GM19463 (cell line): ENCODE measurements around the gene DOC2A.

ENCODE experiments used
- ATAC-seq: cut with Tn5 transposase; IDR thresholded peaks from one replicate; pipeline ENCODE4 v1.9.1; 2021; ENCODE audit warnings: mild to moderate bottlenecking, moderate library complexity; ENCODE audit not compliant: unreplicated experiment

DOC2A gene

GRCh38 chr16:29990034-29990433 lies 20.8 kb downstream of the DOC2A start:
- no peak for ATAC-seq

DNA sequence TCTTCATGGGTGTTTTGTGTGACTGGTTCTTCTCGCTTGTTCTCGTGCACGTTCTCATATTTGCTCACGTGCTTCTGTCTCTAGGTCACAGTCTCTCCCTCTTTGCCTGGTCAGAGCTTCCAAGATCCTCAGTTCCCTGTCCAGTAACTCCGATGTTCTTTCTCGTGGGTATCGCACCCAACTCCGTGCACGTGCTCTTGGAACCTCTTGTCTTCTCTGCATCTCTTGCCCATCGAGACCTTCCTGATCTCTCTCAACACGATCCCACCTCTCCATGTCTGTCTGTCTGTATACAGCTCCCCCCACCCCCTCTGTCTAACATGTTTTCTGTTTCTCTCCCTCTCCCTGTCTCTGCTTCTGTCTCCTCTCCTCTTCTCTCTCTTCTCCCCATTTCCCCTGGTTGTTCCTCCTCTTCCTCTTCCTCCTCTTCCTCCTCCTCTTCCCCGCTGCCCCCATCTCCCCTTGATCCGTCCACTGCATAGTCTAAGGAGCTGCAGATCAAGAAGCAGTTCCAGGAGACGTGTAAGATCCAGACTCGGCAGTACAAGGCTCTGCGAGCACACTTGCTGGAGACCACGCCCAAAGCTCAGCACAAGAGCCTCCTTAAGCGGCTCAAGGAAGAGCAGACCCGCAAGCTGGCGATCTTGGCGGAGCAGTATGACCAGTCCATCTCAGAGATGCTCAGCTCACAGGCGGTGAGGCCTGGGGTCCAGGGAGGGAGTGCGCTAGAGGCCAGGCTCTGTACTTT lies 21.5 kb downstream of the DOC2A start:
- no peak for ATAC-seq

DNA sequence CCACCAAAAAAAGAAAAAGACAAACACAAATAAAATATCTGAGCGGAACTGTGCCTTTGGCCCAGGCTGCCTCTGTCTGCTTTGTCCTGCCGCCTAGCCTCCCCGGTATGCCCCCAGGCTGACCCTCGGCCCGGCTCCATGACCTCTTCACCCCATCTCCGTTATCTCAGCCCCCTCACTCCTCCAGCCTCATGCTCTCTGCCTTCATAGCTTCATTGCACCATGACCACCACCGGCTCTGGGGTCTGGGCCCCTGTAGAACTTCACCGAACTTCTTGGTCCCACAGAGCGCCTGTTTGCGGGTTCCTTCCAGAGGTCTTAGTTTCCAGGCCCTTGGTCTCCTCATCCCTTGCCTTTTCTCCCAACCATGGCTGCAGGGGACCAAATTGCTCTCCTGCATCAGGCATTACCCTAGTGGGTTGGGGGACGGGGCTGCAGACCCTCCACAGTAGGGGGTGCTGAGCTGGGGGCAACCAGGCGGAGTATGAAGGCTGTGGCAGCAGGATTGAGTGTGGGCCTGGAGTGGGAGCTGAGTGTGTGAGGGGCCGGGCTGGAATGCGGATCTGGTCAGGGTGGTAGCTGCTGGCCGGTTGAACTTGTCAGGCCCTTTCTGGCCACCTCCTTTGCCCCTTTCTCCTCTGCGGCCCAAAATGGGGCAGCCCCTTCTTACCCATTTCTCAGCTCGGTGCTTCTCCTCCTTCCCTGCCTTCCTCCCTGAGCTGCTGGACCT lies 22.3 kb downstream of the DOC2A start:
- ATAC-seq = no peak

- no peak for ATAC-seq
These were observed 23.3 kb downstream of the DOC2A start for GRCh38 chr16:29987371-29988085.

DNA sequence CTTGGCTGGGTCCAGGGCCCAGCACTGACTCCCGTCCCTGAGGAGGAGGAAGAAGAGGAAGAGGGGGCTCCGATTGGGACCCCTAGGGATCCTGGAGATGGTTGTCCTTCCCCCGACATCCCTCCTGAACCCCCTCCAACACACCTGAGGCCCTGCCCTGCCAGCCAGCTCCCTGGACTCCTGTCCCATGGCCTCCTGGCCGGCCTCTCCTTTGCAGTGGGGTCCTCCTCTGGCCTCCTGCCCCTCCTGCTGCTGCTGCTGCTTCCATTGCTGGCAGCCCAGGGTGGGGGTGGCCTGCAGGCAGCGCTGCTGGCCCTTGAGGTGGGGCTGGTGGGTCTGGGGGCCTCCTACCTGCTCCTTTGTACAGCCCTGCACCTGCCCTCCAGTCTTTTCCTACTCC lies 23.9 kb downstream of the DOC2A start:
- no peak for ATAC-seq

GRCh38 chr16:29986231-29986630 lies 24.6 kb downstream of the DOC2A start:
- ATAC-seq = no peak

- no peak for ATAC-seq
These were observed 25.5 kb downstream of the DOC2A start for GRCh38 chr16:29985271-29985811.

- ATAC-seq = no peak
These were observed 26.1 kb downstream of the DOC2A start for GRCh38 chr16:29984764-29985147.

DNA sequence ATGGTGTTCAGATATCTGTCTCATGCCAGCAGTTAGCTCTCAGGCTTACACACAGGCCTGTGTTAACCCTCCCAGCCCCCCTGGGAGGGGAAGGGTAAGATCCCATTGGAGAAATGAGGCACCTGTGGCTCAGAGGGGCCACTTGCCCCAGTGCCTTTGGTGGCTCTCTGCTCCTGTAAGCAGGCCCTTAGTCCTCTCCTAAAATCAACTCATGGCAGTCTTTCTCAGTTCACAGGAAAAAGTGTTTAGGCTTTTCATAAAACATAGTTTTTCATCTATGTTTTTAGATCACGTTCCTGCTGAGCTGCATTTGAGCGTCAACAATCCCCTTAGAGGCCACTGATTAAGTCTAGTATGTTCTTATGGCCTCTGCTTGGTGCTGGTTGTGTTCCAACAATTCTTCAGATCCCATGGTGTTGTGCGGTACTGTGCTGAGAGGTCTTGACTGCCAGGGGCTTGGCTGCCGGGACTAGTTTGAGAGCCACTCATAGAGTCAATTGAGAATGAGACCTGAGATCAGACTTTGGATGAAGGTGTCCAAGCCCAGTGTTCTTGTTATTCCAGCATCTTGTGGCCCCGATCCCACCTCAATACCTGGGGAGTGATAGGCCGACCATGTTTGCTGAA lies 26.6 kb downstream of the DOC2A start:
- ATAC-seq = no peak

- no peak for ATAC-seq
These were observed 27.2 kb downstream of the DOC2A start for GRCh38 chr16:29983420-29984136.

GRCh38 chr16:29982560-29983419 lies 28.0 kb downstream of the DOC2A start:
- ATAC-seq = no peak

DNA sequence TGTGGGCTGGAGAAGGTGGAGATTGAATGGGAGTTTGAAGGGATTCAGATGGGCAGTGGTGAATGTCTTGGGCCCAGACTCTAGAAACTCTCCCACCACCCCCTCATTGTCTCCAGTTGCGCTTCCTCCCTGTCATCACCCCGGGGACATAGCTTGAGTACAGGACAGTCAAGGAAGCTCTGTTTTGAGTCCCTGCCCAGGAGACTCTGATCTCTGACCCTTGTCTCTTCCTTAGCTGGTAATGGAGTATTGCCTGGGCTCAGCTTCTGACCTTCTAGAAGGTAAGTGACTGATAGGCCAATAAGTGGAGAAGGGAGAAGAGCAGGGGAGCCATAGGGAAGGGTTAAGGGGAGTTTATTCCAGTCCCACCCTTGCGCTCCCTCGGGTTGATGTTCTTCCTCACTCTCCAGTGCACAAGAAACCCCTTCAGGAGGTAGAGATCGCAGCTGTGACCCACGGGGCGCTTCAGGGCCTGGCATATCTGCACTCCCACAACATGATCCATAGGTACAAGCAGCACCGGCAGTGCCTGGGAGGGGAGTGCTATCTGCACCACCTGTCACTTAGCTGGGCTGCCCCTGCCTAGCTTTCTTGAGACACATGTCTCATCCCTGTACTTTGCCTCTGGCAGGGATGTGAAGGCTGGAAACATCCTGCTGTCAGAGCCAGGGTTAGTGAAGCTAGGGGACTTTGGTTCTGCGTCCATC lies 32.1 kb downstream of the DOC2A start:
- no peak for ATAC-seq

GRCh38 chr16:29978081-29978480 lies 32.7 kb downstream of the DOC2A start:
- no peak for ATAC-seq

GRCh38 chr16:29977063-29977825 lies 33.6 kb downstream of the DOC2A start:
- ATAC-seq = no peak

- no peak for ATAC-seq
These were observed 34.9 kb downstream of the DOC2A start for GRCh38 chr16:29975811-29976511.

GRCh38 chr16:29975134-29975538 lies 35.7 kb downstream of the DOC2A start:
- ATAC-seq = no peak

DNA sequence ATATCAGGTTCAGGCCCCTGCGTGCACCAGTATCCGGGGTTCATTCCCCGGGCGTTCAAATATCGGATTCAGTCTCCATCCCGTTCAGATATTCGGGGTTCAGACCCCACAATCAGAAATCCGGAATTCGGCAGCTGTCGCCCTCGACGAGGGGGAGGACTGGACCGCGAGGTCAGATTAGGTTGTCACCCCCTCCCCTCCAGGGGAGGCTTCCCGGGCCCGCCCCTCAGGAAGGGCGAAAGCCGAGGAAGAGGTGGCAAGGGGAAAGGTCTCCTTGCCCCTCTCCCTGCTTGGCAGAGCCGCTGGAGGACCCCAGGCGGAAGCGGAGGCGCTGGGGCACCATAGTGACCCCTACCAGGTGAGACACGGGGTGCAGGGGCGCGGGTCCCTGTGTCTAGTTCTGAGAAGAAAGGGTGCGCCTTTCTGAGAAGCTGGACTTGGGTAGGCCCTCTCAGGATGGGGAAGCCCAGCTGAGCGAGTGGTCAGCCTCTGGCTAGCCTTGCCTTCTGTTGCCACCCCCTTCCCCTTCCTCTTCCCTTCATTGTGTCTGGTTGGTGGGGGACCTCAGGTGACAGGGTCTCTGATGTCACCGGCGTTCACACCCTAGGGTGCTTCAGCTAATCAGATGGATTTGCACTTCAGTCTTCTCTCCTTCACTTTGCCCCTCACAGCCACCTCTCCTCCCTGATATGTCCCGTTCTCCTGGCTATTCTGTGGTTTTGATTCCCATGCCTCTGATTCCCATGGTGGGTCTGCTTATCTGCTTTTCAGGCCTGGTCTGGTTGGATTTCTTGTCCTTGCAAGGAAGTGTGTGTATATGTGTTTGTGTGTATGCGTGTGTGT lies 36.3 kb downstream of the DOC2A start:
- no peak for ATAC-seq
